Vagina (tissue), 2 donors: ENCODE data around the gene SAP30BP. TPM values are rescaled to one million over a fixed set of nuclear protein-coding genes. Genes with fewer than 3 reads are reported as not detected.

Experiments
- DNase-seq, 2 donors: peaks; one replicate each; pipeline ENCODE4 v3.0.0-alpha.2; 2017; ENCODE audit errors: extremely low spot score in 2 of 2
- H3K27ac ChIP-seq: fragments of 200-600 bp; sonication (generic); one replicate; pipeline ENCODE4 v1.5.1; 2019
- H3K27me3 ChIP-seq: fragments of 200-600 bp; sonication (generic); one replicate; pipeline ENCODE4 v1.5.1; 2019
- H3K36me3 ChIP-seq, 2 donors: fragments of 200-600 bp; sonication (generic); one replicate each; pipeline ENCODE4 v1.5.1; 2017 to 2019
- H3K4me1 ChIP-seq: fragments of 200-600 bp; sonication (generic); one replicate; pipeline ENCODE4 v1.5.1; 2019
- H3K4me3 ChIP-seq, 2 donors: fragments of 200-600 bp; sonication (generic); 1 replicate in 1 of 2; 2 replicates in 1 of 2; pipeline ENCODE4 v1.5.1; 2016 to 2019
- H3K9me3 ChIP-seq: fragments of 200-600 bp; sonication (generic); one replicate; pipeline ENCODE4 v1.5.1; 2019
- CTCF ChIP-seq, 3 experiments: fragments of 450-650 bp in 2 of 3; fragments of 200-600 bp in 1 of 3; sonication (generic) in 1 of 3; IDR thresholded peaks; one replicate each; pipeline ENCODE4 v1.5.1; 2017 to 2019; ENCODE audit warnings: antibody characterized with exemption in 3 of 3, mild to moderate bottlenecking in 2 of 3, moderate library complexity in 2 of 3
- POLR2A ChIP-seq, 2 donors: fragments of 450-650 bp; IDR thresholded peaks; one replicate each; pipeline ENCODE4 v1.6.1; 2017; ENCODE audit warnings: antibody characterized with exemption in 2 of 2, mild to moderate bottlenecking in 2 of 2, moderate library complexity in 2 of 2
- POLR2AphosphoS5 ChIP-seq, 2 donors: sonication (generic); formaldehyde crosslinking; IDR thresholded peaks; one replicate each; pipeline ENCODE4 v1.9.0; 2017; ENCODE audit warnings: antibody characterized with exemption in 2 of 2, mild to moderate bottlenecking in 2 of 2, low read depth in 1 of 2; ENCODE audit not compliant: insufficient read depth in 1 of 2
- intact Hi-C: fragments of 100-400 bp; cut with DNase I; formaldehyde crosslinking; loops from one replicate; pipeline ENCODE4 v1.15.1; 2023
- total RNA-seq: library from RNA; depleted of rRNA; stranded (reverse); fragments of >200 nt; gene quantifications from one replicate; pipeline ENCODE4 v1.2.3, GENCODE V29; 2016

Gene SAP30BP
- total RNA-seq, 1 donor from 2014 or later = 79.1 TPM

DNA sequence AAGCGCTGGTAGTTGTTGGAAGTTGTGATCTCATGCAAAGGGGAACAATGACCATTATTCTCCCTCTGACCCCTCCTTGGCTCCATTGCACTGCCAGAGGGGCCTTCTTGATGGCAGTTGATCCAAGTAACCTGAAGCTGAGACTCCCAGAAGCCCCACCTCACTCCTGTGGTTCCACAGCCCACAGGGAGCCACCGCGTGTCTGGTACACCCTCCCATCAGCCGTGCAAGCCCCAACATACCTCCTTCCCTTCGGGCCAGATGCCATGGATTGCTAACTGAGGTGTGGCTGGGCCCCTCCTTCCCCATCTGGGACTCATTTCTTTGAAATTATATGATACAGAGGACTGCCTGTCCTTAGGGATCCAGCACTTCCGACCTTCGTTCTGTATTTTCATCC is 17.8 kb downstream of the SAP30BP start:
- TF ChIP-seq CTCF (IDR thresholded peaks at IDR 0.05) (no peak), POLR2A (IDR thresholded peaks at IDR 0.05) (no peak), POLR2AphosphoS5 (IDR thresholded peaks at IDR 0.05; ENCODE audit: insufficient read depth in 1 of 2, low read depth in 1 of 2) (peak in 1 of 2 donors; percentile 15)
- intact Hi-C loops = no loop called here
- H3K27me3 ChIP-seq = no peaks in the 10 kb centered on the region
- H3K4me1 ChIP-seq = peaks cover 70% of the 10 kb centered on the region
- H3K27ac ChIP-seq = peak overlapping the region; percentile 72
- DNase-seq = peak in 1 of 2 donors; percentile 90
- H3K36me3 ChIP-seq = peaks cover 0 to 3% of the 10 kb centered on the region in 2 donors
- H3K9me3 ChIP-seq = no peaks in the 10 kb centered on the region
- no peak overlapping the region for H3K4me3 ChIP-seq

GRCh38 chr17:75685499-75685898 is 18.4 kb downstream of the SAP30BP start:
- no peaks in the 10 kb centered on the region for H3K27me3 ChIP-seq
- peak overlapping the region; percentile 72 for H3K27ac ChIP-seq
- TF ChIP-seq CTCF (IDR thresholded peaks at IDR 0.05) = no peak
- TF ChIP-seq POLR2A (IDR thresholded peaks at IDR 0.05) = no peak
- no peak for TF ChIP-seq POLR2AphosphoS5 (IDR thresholded peaks at IDR 0.05; ENCODE audit: insufficient read depth in 1 of 2, low read depth in 1 of 2)
- H3K36me3 ChIP-seq = no peaks in the 10 kb centered on the region
- H3K4me1 ChIP-seq = peaks cover 76% of the 10 kb centered on the region
- no peak overlapping the region for H3K4me3 ChIP-seq
- intact Hi-C loops = no loop called here
- DNase-seq = no peak
- H3K9me3 ChIP-seq = no peaks in the 10 kb centered on the region

- intact Hi-C loops = no loop called here
- TF ChIP-seq POLR2A (IDR thresholded peaks at IDR 0.05) = no peak
- Histone ChIP-seq H3K27ac (peak overlapping the region; percentile 72), H3K9me3 (no peaks in the 10 kb centered on the region), H3K4me1 (peaks cover 98% of the 10 kb centered on the region), H3K4me3 (peak overlapping the region in 1 of 2 donors; percentile 3), H3K27me3 (no peaks in the 10 kb centered on the region), H3K36me3 (no peaks in the 10 kb centered on the region)
- no peak for DNase-seq
Observed at GRCh38 chr17:75688209-75688825, 21.2 kb downstream of the SAP30BP start.

DNA sequence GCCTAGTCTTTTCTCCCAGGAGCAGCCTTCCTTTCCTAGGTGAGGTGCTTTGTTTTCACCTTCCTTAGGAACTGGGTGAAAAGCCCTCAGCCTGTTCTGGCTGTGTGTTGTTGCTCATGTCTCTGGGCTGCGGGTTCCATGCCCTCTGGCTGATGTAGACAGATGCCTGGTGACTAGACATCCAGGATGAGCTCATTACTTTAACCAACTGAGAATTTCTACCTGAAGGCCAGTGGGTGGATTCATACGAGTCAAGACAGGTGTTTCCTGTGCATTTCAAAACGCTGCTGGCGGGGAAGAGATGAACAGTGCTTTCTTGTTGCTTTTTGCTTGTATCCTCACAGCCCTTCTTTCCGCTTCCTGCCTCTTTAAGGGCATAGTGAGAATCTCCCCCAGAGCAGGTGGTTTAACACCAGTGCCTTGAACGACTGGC is 22.3 kb downstream of the SAP30BP start:
- Histone ChIP-seq H3K4me1 (peaks cover 98% of the 10 kb centered on the region), H3K4me3 (no peak overlapping the region), H3K27ac (peak overlapping the region; percentile 72), H3K27me3 (no peaks in the 10 kb centered on the region), H3K9me3 (no peaks in the 10 kb centered on the region), H3K36me3 (no peaks in the 10 kb centered on the region)
- peak in 1 of 2 donors; percentile 33 for TF ChIP-seq POLR2AphosphoS5 (IDR thresholded peaks at IDR 0.05; ENCODE audit: insufficient read depth in 1 of 2, low read depth in 1 of 2)
- TF ChIP-seq CTCF (IDR thresholded peaks at IDR 0.05) = no peak
- peak in 1 of 2 donors; percentile 85 for DNase-seq
- intact Hi-C loops = no loop called here

DNA sequence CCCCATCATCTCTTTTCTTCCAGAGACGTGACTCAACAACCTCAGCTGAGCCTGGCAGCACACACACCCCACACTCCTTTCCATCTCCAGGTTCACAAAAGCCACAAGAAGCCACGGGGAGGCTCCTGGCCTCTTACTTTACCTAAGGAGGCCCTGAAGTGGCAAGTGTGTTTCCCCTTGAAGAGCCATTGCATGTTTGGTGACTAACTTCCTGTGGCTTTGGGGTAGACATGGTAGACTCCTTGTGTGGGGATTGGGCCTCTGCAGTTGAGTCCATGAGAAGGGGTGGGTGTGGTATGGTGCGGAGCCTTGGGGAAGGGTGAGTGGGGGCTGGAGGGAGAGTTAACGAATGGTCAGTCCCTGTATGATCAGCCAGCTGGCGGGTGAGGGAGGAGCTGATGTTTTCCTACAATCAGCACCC is 24.2 kb downstream of the SAP30BP start:
- H3K4me3 ChIP-seq = no peak overlapping the region
- no peaks in the 10 kb centered on the region for H3K27me3 ChIP-seq
- TF ChIP-seq POLR2A (IDR thresholded peaks at IDR 0.05) (no peak), CTCF (IDR thresholded peaks at IDR 0.05) (no peak), POLR2AphosphoS5 (IDR thresholded peaks at IDR 0.05; ENCODE audit: insufficient read depth in 1 of 2, low read depth in 1 of 2) (no peak)
- intact Hi-C loops = no loop called here
- H3K27ac ChIP-seq = peak overlapping the region; percentile 72
- peaks cover 91% of the 10 kb centered on the region for H3K4me1 ChIP-seq
- no peak for DNase-seq
- peaks cover 0 to 5% of the 10 kb centered on the region in 2 donors for H3K36me3 ChIP-seq
- H3K9me3 ChIP-seq = no peaks in the 10 kb centered on the region
